K562 (cell line): ENCODE data around the gene LRRC27. TPM values are rescaled to one million over a fixed set of nuclear protein-coding genes. Genes with fewer than 3 reads are reported as not detected.
A peak's percentile ranks its signal among the peaks of the same experiment; 100 is the strongest.

Source experiments
- ATAC-seq: fragments of 200-7000 bp; cut with Tn5 transposase; 3 replicates; pipeline ENCODE4 v1.9.1; 2020; ENCODE audit warnings: moderate library complexity
- BruUV-seq: library from RNA; stranded (reverse); fragments of 400-500 nt; replicated peaks from 2 replicates; lab custom pipeline; 2021; lab: Mats Ljungman, UMichigan
- CTCF ChIA-PET: fragments of 300-600 bp; formaldehyde crosslinking; extraction: SDS; loops from one replicate; lab custom pipeline; 2021; ENCODE audit warnings: low intra/inter-chr PET ratio; lab: Yijun Ruan, JAX
- POLR2A ChIA-PET: fragments of 300-600, 350-650 bp; sonication (Branson Sonifier 250); formaldehyde crosslinking; extraction: SDS; loops from one replicate; lab custom pipeline; 2021; ENCODE audit warnings: antibody characterized with exemption, inconsistent platforms; lab: Yijun Ruan, JAX
- DNase-seq, 4 experiments: peaks; one replicate each; pipeline versions ENCODE4 v3.0.0 to v3.0.0-alpha.2; 2011 to 2018; ENCODE audit warnings: low spot score in 3 of 4, mixed read lengths in 3 of 4; ENCODE audit errors: extremely low read depth in 1 of 4
- FAIRE-seq: peaks from 2 replicates; lab custom pipeline; 2011; peaks lifted over from hg19 to GRCh38; lab: Jason Lieb, UNC
- H2AFZ ChIP-seq: 2 replicates; pipeline ENCODE4 v1.6.0; 2011; ENCODE audit warnings: low read depth, low read length, control low read depth, inconsistent platforms
- H3K27ac ChIP-seq: fragments of 200-600 bp; 3 replicates; pipeline ENCODE4 v1.8.0; 2011; ENCODE audit warnings: low read depth, mild to moderate bottlenecking, control low read depth, inconsistent platforms, low read length, moderate library complexity, mixed read lengths; ENCODE audit errors: extremely low read depth
- H3K27me3 ChIP-seq, 2 experiments: fragments of 300-600 bp in 1 of 2; 2 replicates in 1 of 2; 3 replicates in 1 of 2; pipeline versions ENCODE4 v1.6.0 to v1.8.0; 2011; ENCODE audit warnings: inconsistent platforms in 2 of 2, low read length in 2 of 2, mild to moderate bottlenecking in 1 of 2, mixed read lengths in 1 of 2, moderate library complexity in 1 of 2; ENCODE audit not compliant: control insufficient read depth in 2 of 2, insufficient read depth in 2 of 2
- H3K36me3 ChIP-seq: fragments of 300-600 bp; 3 replicates; pipeline ENCODE4 v1.8.0; 2011; ENCODE audit warnings: mild to moderate bottlenecking, low read length, inconsistent platforms; ENCODE audit not compliant: control insufficient read depth, insufficient read depth
- H3K4me1 ChIP-seq, 2 experiments: fragments of 200-600 bp in 1 of 2; replicated peaks in 1 of 2; 2 replicates in 1 of 2; 3 replicates in 1 of 2; pipeline versions ENCODE4 v1.5.1 to v1.8.0; 2011; ENCODE audit warnings: inconsistent platforms in 2 of 2, low read length in 2 of 2, mild to moderate bottlenecking in 1 of 2, mixed read lengths in 1 of 2, moderate library complexity in 1 of 2; ENCODE audit not compliant: control insufficient read depth in 2 of 2, insufficient read depth in 2 of 2
- H3K4me2 ChIP-seq: 2 replicates; pipeline ENCODE4 v1.6.1; 2011; ENCODE audit warnings: low read length, control low read depth, inconsistent platforms, mixed read lengths; ENCODE audit not compliant: insufficient read depth
- H3K4me3 ChIP-seq: fragments of 200-600 bp; sonication (generic), shearing (Covaris generic); 2 replicates; pipeline ENCODE4 v1.5.1; 2016; ENCODE audit warnings: control low read depth, inconsistent platforms
- H3K79me2 ChIP-seq: fragments of 200-600 bp; 3 replicates; pipeline ENCODE4 v1.8.0; 2011; ENCODE audit warnings: low read length, inconsistent platforms; ENCODE audit not compliant: control insufficient read depth, insufficient read depth
- H3K9ac ChIP-seq, 2 experiments: 2 replicates each; pipeline versions ENCODE4 v1.6.0 to v1.6.1; 2011; ENCODE audit warnings: low read depth in 2 of 2, low read length in 2 of 2, control low read depth in 1 of 2, inconsistent platforms in 1 of 2, mild to moderate bottlenecking in 1 of 2, mixed read lengths in 1 of 2; ENCODE audit not compliant: insufficient read depth in 1 of 2
- H3K9me1 ChIP-seq: one replicate; pipeline ENCODE4 v1.6.0; 2011; ENCODE audit warnings: inconsistent platforms, mild to moderate bottlenecking, low read length, moderate library complexity; ENCODE audit not compliant: control insufficient read depth, insufficient read depth
- H3K9me3 ChIP-seq: replicated peaks from 2 replicates; pipeline ENCODE4 v1.5.1; 2011; ENCODE audit warnings: low read depth, low read length, inconsistent platforms; ENCODE audit not compliant: control insufficient read depth, insufficient read depth
- H4K20me1 ChIP-seq: replicated peaks from 2 replicates; pipeline ENCODE4 v1.6.1; 2011; ENCODE audit warnings: low read length, inconsistent platforms, mixed read lengths; ENCODE audit not compliant: control insufficient read depth, insufficient read depth
- CBX2 ChIP-seq: fragments of 200-600 bp; sonication (generic); IDR thresholded peaks from one replicate; pipeline ENCODE4 v1.6.1; 2012; ENCODE audit warnings: mild to moderate bottlenecking, low read length, inconsistent platforms; ENCODE audit not compliant: insufficient read depth, poor library complexity, severe bottlenecking
- E2F1 ChIP-seq: sonication (generic); formaldehyde crosslinking; IDR thresholded peaks from 2 replicates; pipeline ENCODE4 v1.8.1; 2023; ENCODE audit warnings: mild to moderate bottlenecking, missing genetic modification reagents, moderate library complexity
- FOXK2 ChIP-seq, 2 experiments: fragments of 450-650 bp; IDR thresholded peaks in 1 of 2; conservative IDR thresholded peaks in 1 of 2; 2 replicates each; pipeline ENCODE4 v1.6.1; 2016; ENCODE audit warnings: low read depth in 2 of 2, mild to moderate bottlenecking in 1 of 2
- HSF4 ChIP-seq: fragments of 250-450 bp; sonication (Bioruptor Pico); IDR thresholded peaks from 2 replicates; pipeline ENCODE4 v2.1.2; 2022; ENCODE audit warnings: mild to moderate bottlenecking, moderate library complexity, borderline replicate concordance
- JUNB ChIP-seq: fragments of 450-650 bp; formaldehyde crosslinking; conservative IDR thresholded peaks from 2 replicates; pipeline ENCODE4 v1.4.0; 2020; ENCODE audit warnings: mild to moderate bottlenecking
- MGA ChIP-seq: fragments of 450-650 bp; IDR thresholded peaks from 2 replicates; pipeline ENCODE4 v1.6.1; 2016; ENCODE audit warnings: mild to moderate bottlenecking, moderate library complexity
- WGBS: fragments of 100-300 bp; shearing (Covaris generic); methylation state at CpG from one replicate; pipeline ENCODE4 v1.1.6; 2016; ENCODE audit warnings: low coverage, mixed read lengths; ENCODE audit not compliant: insufficient coverage; ENCODE audit errors: missing lambda C conversion rate; 5-methylcytosine and 5-hydroxymethylcytosine counted together
- in situ Hi-C: fragments of 300-500 bp; cut with MboI; formaldehyde crosslinking; loops from 4 replicates; pipeline ENCODE4 v1.15.0; 2018; ENCODE audit warnings: inconsistent platforms, mixed read lengths
- intact Hi-C: fragments of 100-400 bp; cut with micrococcal nuclease; formaldehyde crosslinking; loops from 2 replicates; pipeline ENCODE4 v1.14.2; 2022
- polyA plus RNA-seq, 8 experiments: library from polyadenylated mRNA; depleted of rRNA in 4 of 8; stranded (reverse) in 5 of 8; unstranded in 3 of 8; fragments of >200 nt; fragmentation: Nextera tagmentation in 2 of 8; fragmentation: Illumina TruSeq in 1 of 8; extraction: Ambion mirVana in 2 of 8; extraction: Trizol in 1 of 8; gene quantifications; 2 replicates each; pipeline versions ENCODE4 v1.2.1 to v1.2.3, GENCODE V29; 2011 to 2014; ENCODE audit warnings: inconsistent platforms in 1 of 8, missing spikeins in 1 of 8
- total RNA-seq, 7 experiments: library from RNA; depleted of rRNA in 6 of 7; stranded (reverse); fragments of >200 nt in 6 of 7; fragmentation: Illumina TruSeq in 2 of 7; extraction: Trizol in 2 of 7; gene quantifications; 2 replicates each; pipeline versions ENCODE4 v1.2.1 to v1.2.3, GENCODE V29; 2011 to 2021; ENCODE audit warnings: low replicate concordance in 1 of 7

Gene LRRC27
- total and polyA plus RNA-seq, 9 of the 15 experiments (the other 6 are each of a cell fraction or from before 2014, with no cell fraction given): 0.10 to 2.7 (median 1.4) TPM

- in situ Hi-C loops (no loop called here), intact Hi-C loops (loop anchor here (2.0 kb wide), 1 partner anchor 51 kb away; no protein-coding TSS in a partner anchor)
- ChIA-PET POLR2A (interaction anchor here (0.7 kb wide), 1 partner anchor 156 kb away, joined by 3 read pairs; no protein-coding TSS in a partner anchor), CTCF (interaction anchor here (0.6 kb wide), 1 partner anchor 256 kb away, joined by 3 read pairs; no protein-coding TSS in a partner anchor)
- Histone ChIP-seq H2AFZ (0 out of 2 replicates have a peak overlapping the region, but pooled peaks have one; percentile 41), H3K27me3 (no peaks in the 10 kb centered on the region), H3K9me3 (no peaks in the 10 kb centered on the region), H3K79me2 (peaks cover 12% of the 10 kb centered on the region; the same call in 2 of the 3 replicates), H3K27ac (peak overlapping the region; percentile 79; the same call in 2 of the 3 replicates), H3K9ac (peak overlapping the region in 1 of 2 experiments; percentile 88; a peak in 2 of 4 replicates), H3K4me1 (peaks cover 5 to 82% of the 10 kb centered on the region in 2 experiments; a peak in 3 of 5 replicates), H3K4me3 (peak overlapping the region; percentile 47), H3K4me2 (peak overlapping the region; percentile 73), H3K9me1 (no peaks in the 10 kb centered on the region), H4K20me1 (no peaks in the 10 kb centered on the region), H3K36me3 (no peaks in the 10 kb centered on the region; the same call in 2 of the 3 replicates)
- FAIRE-seq: peak; percentile 15
- peak; percentile 40; the same call in 2 of the 3 replicates for ATAC-seq
- peak in 3 of 4 experiments; percentile 35 to 55 (median 35) for DNase-seq
- 11% methylated on average over 27 of the region's 40 CpGs for WGBS
- TSS peak; percentile 60 for BruUV-seq
- TF ChIP-seq MGA (0 out of 2 replicates have a peak, but pooled peaks have one; percentile 17), FOXK2 (conservative IDR thresholded peaks at IDR 0.05 in 1 of 2, IDR thresholded peaks at IDR 0.05 in 1 of 2; ENCODE audit: low read depth in 2 of 2) (no peak), JUNB (CRISPR knock-in tag) (no peak), E2F1 (no peak), CBX2 (no peak), HSF4 (no peak)
Observed at GRCh38 chr10:132397671-132398565, 65.9 kb downstream of the LRRC27 start.
